Suppressor macrophage treated with lipopolysaccharide for 4 hours (primary cell): ENCODE data around the gene KDM2B.

Source experiments
- DNase-seq: peaks from one replicate; pipeline ENCODE4 v3.0.0-alpha.2; 2020

The KDM2B gene

GRCh38 chr12:121525411-121525810 lies 55.4 kb downstream of the KDM2B start:
- DNase-seq = no peak

- no peak for DNase-seq
Measured at GRCh38 chr12:121524196-121524916, 56.5 kb downstream of the KDM2B start.

- no peak for DNase-seq
Measured at GRCh38 chr12:121523741-121524140, 57.1 kb downstream of the KDM2B start.

- DNase-seq = no peak
Measured at GRCh38 chr12:121522971-121523370, 57.9 kb downstream of the KDM2B start.

GRCh38 chr12:121520586-121521086 lies 60.2 kb downstream of the KDM2B start:
- DNase-seq = no peak

- DNase-seq = no peak
Measured at GRCh38 chr12:121520119-121520518, 60.7 kb downstream of the KDM2B start.

GRCh38 chr12:121519227-121519626 lies 61.6 kb downstream of the KDM2B start:
- no peak for DNase-seq

GRCh38 chr12:121518656-121519055 lies 62.2 kb downstream of the KDM2B start:
- DNase-seq = no peak

GRCh38 chr12:121516437-121517011 lies 64.3 kb downstream of the KDM2B start:
- DNase-seq = no peak

GRCh38 chr12:121515615-121516014 lies 65.2 kb downstream of the KDM2B start:
- DNase-seq = no peak

- DNase-seq = no peak
Measured at GRCh38 chr12:121514184-121514742, 66.6 kb downstream of the KDM2B start.

GRCh38 chr12:121513464-121514183 lies 67.2 kb downstream of the KDM2B start:
- DNase-seq = no peak

GRCh38 chr12:121512561-121512960 lies 68.3 kb downstream of the KDM2B start:
- no peak for DNase-seq

- no peak for DNase-seq
Measured at GRCh38 chr12:121511916-121512315, 68.9 kb downstream of the KDM2B start.

- no peak for DNase-seq
Measured at GRCh38 chr12:121509339-121509738, 71.5 kb downstream of the KDM2B start.

- no peak for DNase-seq
Measured at GRCh38 chr12:121508533-121508932, 72.3 kb downstream of the KDM2B start.

GRCh38 chr12:121507984-121508383 lies 72.8 kb downstream of the KDM2B start:
- DNase-seq = no peak

- DNase-seq = no peak
Measured at GRCh38 chr12:121507245-121507644, 73.6 kb downstream of the KDM2B start.

- DNase-seq = no peak
Measured at GRCh38 chr12:121505513-121505912, 75.3 kb downstream of the KDM2B start.

- no peak for DNase-seq
Measured at GRCh38 chr12:121504505-121504904, 76.3 kb downstream of the KDM2B start.

- DNase-seq = no peak
Measured at GRCh38 chr12:121503395-121503794, 77.4 kb downstream of the KDM2B start.

GRCh38 chr12:121501946-121502345 lies 78.9 kb downstream of the KDM2B start:
- no peak for DNase-seq

GRCh38 chr12:121499929-121500793 lies 80.7 kb downstream of the KDM2B start:
- DNase-seq = peak; percentile 87
